GM12892 (cell line): ENCODE data around the gene FAM118B.

ENCODE experiments used
- POLR2A ChIP-seq: IDR thresholded peaks from 2 replicates; pipeline ENCODE4 v1.6.1; 2011; ENCODE audit warnings: low read depth, low read length, control low read depth
- POLR2AphosphoS5 ChIP-seq: IDR thresholded peaks from 2 replicates; pipeline ENCODE4 v1.6.1; 2011; ENCODE audit warnings: low read depth, low read length, control low read depth

GRCh38 chr11:126176853-126177470 lies 34.6 kb upstream of the FAM118B start:
- TF ChIP-seq POLR2A = no peak
- no peak for TF ChIP-seq POLR2AphosphoS5
